GM12878 (cell line): Measurements from ENCODE around the gene GLI2. TPM values are rescaled to one million over a fixed set of nuclear protein-coding genes. Genes with fewer than 3 reads are reported as not detected.

ENCODE experiments used
- ATAC-seq: fragments of 200-7000 bp; cut with Tn5 transposase; 3 replicates; pipeline ENCODE4 v1.9.1; 2020; ENCODE audit warnings: mild to moderate bottlenecking, moderate library complexity
- BruUV-seq: library from RNA; stranded (reverse); fragments of 400-500 nt; replicated peaks from 2 replicates; lab custom pipeline; 2021; lab: Mats Ljungman, UMichigan
- CTCF ChIA-PET: fragments of 300-600 bp; sonication (Branson Sonifier 250); formaldehyde crosslinking; extraction: SDS; loops from one replicate; lab custom pipeline; 2021; ENCODE audit warnings: inconsistent platforms; lab: Yijun Ruan, JAX
- POLR2A ChIA-PET: fragments of 350-600 bp; formaldehyde crosslinking; extraction: SDS; loops from one replicate; lab custom pipeline; 2021; ENCODE audit warnings: inconsistent platforms; lab: Charles Lee
- RAD21 ChIA-PET: fragments of 300-600 bp; sonication (Branson Sonifier 250); formaldehyde crosslinking; loops from one replicate; lab custom pipeline; 2023; ENCODE audit warnings: antibody characterized with exemption; ENCODE audit not compliant: unreplicated experiment; lab: Charles Lee
- SMC1A ChIA-PET: fragments of 300-600 bp; sonication (Branson Sonifier 250); formaldehyde crosslinking; loops from one replicate; lab custom pipeline; 2023; ENCODE audit not compliant: unreplicated experiment, uncharacterized antibody; lab: Charles Lee
- DNase-seq: peaks from one replicate; pipeline ENCODE4 v3.0.0-alpha.2; 2011; ENCODE audit warnings: low read depth, low spot score
- FAIRE-seq: peaks from 3 replicates; lab custom pipeline; 2011; peaks lifted over from hg19 to GRCh38; lab: Jason Lieb, UNC
- H2AFZ ChIP-seq: 2 replicates; pipeline ENCODE4 v1.6.0; 2011; ENCODE audit warnings: low read depth, low read length, control low read depth; ENCODE audit not compliant: control insufficient read depth
- H3K27ac ChIP-seq: 2 replicates; pipeline ENCODE4 v1.5.1; 2011; ENCODE audit warnings: control low read depth; ENCODE audit not compliant: control insufficient read depth, insufficient read depth
- H3K27me3 ChIP-seq, 2 experiments: replicated peaks in 1 of 2; 2 replicates each; pipeline versions ENCODE4 v1.6.0 to v1.6.1; 2011; ENCODE audit warnings: low read length in 1 of 2; ENCODE audit not compliant: control insufficient read depth in 2 of 2, insufficient read depth in 2 of 2
- H3K36me3 ChIP-seq, 2 experiments: 2 replicates each; pipeline ENCODE4 v1.5.1; 2011; ENCODE audit warnings: low read length in 1 of 2; ENCODE audit not compliant: control insufficient read depth in 2 of 2, insufficient read depth in 2 of 2
- H3K4me1 ChIP-seq: 2 replicates; pipeline ENCODE4 v1.6.1; 2011; ENCODE audit warnings: mild to moderate bottlenecking, low read length, moderate library complexity, mixed read lengths; ENCODE audit not compliant: control insufficient read depth, insufficient read depth
- H3K4me2 ChIP-seq: 2 replicates; pipeline ENCODE4 v1.6.0; 2011; ENCODE audit warnings: control low read depth; ENCODE audit not compliant: control insufficient read depth, insufficient read depth
- H3K4me3 ChIP-seq: fragments of 200-600 bp; sonication (generic); 2 replicates; pipeline ENCODE4 v1.5.1; 2016
- H3K79me2 ChIP-seq: 2 replicates; pipeline ENCODE4 v1.6.0; 2011; ENCODE audit warnings: low read length; ENCODE audit not compliant: control insufficient read depth, insufficient read depth
- H3K9ac ChIP-seq: 2 replicates; pipeline ENCODE4 v1.8.0; 2011; ENCODE audit warnings: low read length, control low read depth, mixed read lengths; ENCODE audit not compliant: control insufficient read depth, insufficient read depth
- H3K9me3 ChIP-seq: replicated peaks from 3 replicates; pipeline ENCODE4 v1.5.1; 2011; ENCODE audit warnings: mild to moderate bottlenecking, low read length; ENCODE audit not compliant: control insufficient read depth, insufficient read depth
- H4K20me1 ChIP-seq: 2 replicates; pipeline ENCODE4 v1.6.0; 2011; ENCODE audit not compliant: control insufficient read depth, insufficient read depth
- BCL11A ChIP-seq: IDR thresholded peaks from 2 replicates; pipeline ENCODE4 v1.6.1; 2011; ENCODE audit warnings: low read depth, low read length
- CREB1 ChIP-seq: IDR thresholded peaks from 2 replicates; pipeline ENCODE4 v1.6.1; 2012; ENCODE audit warnings: low read depth, mild to moderate bottlenecking, inconsistent platforms
- FOS ChIP-seq: IDR thresholded peaks from 3 replicates; pipeline ENCODE4 v1.6.1; 2011; ENCODE audit warnings: borderline replicate concordance; ENCODE audit not compliant: insufficient read length; ENCODE audit errors: extremely low read depth
- FOXK2 ChIP-seq: fragments of 450-650 bp; IDR thresholded peaks from 2 replicates; pipeline ENCODE4 v1.6.1; 2017; ENCODE audit warnings: mild to moderate bottlenecking, moderate library complexity
- KAT2A ChIP-seq: conservative IDR thresholded peaks from 2 replicates; pipeline ENCODE4 v1.6.1; 2011; ENCODE audit warnings: low read depth, low read length; ENCODE audit not compliant: control insufficient read depth
- POU2F2 ChIP-seq: IDR thresholded peaks from 3 replicates; pipeline ENCODE4 v1.6.1; 2011; ENCODE audit warnings: low read depth, mild to moderate bottlenecking, low read length, borderline replicate concordance
- SREBF1 ChIP-seq: IDR thresholded peaks from 2 replicates; pipeline ENCODE4 v1.6.1; 2012; ENCODE audit warnings: mild to moderate bottlenecking, low read length
- WGBS: methylation state at CpG from one replicate; pipeline ENCODE4 v1.1.6; 2016; ENCODE audit warnings: low lambda C conversion rate; ENCODE audit not compliant: insufficient replicate concordance, insufficient coverage; ENCODE audit errors: missing lambda C conversion rate; 5-methylcytosine and 5-hydroxymethylcytosine counted together
- in situ Hi-C: fragments of 300-500 bp; cut with MboI; formaldehyde crosslinking; loops from 9 replicates; pipeline ENCODE4 v1.14.3; 2018; ENCODE audit warnings: mixed read lengths
- intact Hi-C: fragments of 100-400 bp; cut with micrococcal nuclease; formaldehyde crosslinking; loops from one replicate; pipeline ENCODE4 v1.14.2; 2022; ENCODE audit not compliant: unreplicated experiment
- polyA plus RNA-seq, 11 experiments: library from polyadenylated mRNA; depleted of rRNA in 4 of 11; unstranded in 6 of 11; stranded (reverse) in 5 of 11; fragments of >200 nt; fragmentation: Nextera tagmentation in 4 of 11; fragmentation: Illumina TruSeq in 1 of 11; extraction: Ambion mirVana in 4 of 11; extraction: Trizol in 1 of 11; gene quantifications; 1 replicate in 1 of 11; 2 replicates in 10 of 11; pipeline versions ENCODE4 v1.2.1 to v1.2.3, GENCODE V29; 2011 to 2016; ENCODE audit warnings: inconsistent platforms in 2 of 11, missing spikeins in 2 of 11, low read depth in 1 of 11
- total RNA-seq, 4 experiments: library from RNA; depleted of rRNA in 3 of 4; stranded (reverse); fragments of >200 nt in 3 of 4; fragmentation: Illumina TruSeq in 1 of 4; extraction: Trizol in 1 of 4; gene quantifications; 2 replicates each; pipeline versions ENCODE4 v1.2.1 to v1.2.3, GENCODE V29; 2013 to 2021
- TF ChIP-seq, protein P1 (sequence below): fragments of 450-650 bp; conservative IDR thresholded peaks from 2 replicates; pipeline ENCODE4 v1.6.1; 2017; ENCODE audit warnings: mild to moderate bottlenecking, moderate library complexity
- TF ChIP-seq, protein P2 (sequence below): fragments of 450-650 bp; IDR thresholded peaks from 2 replicates; pipeline ENCODE4 v1.6.1; 2016; ENCODE audit warnings: mild to moderate bottlenecking, moderate library complexity, borderline replicate concordance

The GLI2 gene
- total and polyA plus RNA-seq, 10 of the 15 experiments (the other 5 are each of a cell fraction or from before 2014, with no cell fraction given), result 0.01 TPM; not detected in 9

DNA sequence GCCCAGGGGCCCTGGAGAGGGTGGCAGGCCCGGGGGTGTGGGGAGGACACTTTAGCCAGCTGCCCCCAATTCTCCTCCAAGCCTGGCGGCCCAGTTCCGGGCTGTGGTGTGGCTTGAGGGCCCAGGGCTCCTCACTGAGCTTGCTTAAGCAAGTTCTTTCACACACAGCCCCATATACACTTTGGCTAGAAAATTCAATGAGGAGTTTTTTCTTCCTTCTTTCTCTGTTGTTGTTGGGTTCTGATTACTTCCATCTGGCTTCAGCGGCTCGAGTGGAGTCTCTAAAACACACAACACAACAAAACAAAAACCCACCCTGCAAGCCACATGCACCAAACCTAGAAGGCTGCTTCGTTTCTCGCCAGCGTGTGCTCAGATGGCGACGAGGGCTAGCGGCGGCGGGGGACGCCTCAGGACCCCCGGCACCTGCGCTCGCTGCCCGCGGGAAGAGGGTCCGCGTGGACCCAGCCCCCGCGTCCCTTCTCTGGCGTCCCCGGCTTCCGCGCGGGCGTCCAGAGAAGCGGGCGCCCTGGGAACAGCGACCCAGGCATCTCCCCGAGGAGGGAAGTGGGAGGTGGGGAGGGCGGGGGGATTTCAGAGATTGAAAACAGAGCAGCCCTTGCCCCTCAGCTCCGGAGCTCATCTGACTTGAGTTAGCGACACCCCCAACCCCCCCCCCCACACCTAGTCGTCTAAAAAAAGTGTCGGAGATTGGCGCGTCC lies 577 bp upstream of the GLI2 start:
- POLR2A ChIA-PET, result no interaction called here
- no peak overlapping the region for H3K4me3 ChIP-seq
- TF ChIP-seq POU2F2 (no peak), CREB1 (no peak), BCL11A (no peak), SREBF1 (no peak), FOS (no peak), FOXK2 (no peak), KAT2A (no peak)
- TF ChIP-seq, protein P1, sequence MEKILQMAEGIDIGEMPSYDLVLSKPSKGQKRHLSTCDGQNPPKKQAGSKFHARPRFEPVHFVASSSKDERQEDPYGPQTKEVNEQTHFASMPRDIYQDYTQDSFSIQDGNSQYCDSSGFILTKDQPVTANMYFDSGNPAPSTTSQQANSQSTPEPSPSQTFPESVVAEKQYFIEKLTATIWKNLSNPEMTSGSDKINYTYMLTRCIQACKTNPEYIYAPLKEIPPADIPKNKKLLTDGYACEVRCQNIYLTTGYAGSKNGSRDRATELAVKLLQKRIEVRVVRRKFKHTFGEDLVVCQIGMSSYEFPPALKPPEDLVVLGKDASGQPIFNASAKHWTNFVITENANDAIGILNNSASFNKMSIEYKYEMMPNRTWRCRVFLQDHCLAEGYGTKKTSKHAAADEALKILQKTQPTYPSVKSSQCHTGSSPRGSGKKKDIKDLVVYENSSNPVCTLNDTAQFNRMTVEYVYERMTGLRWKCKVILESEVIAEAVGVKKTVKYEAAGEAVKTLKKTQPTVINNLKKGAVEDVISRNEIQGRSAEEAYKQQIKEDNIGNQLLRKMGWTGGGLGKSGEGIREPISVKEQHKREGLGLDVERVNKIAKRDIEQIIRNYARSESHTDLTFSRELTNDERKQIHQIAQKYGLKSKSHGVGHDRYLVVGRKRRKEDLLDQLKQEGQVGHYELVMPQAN, result no peak
- TF ChIP-seq, protein P2, sequence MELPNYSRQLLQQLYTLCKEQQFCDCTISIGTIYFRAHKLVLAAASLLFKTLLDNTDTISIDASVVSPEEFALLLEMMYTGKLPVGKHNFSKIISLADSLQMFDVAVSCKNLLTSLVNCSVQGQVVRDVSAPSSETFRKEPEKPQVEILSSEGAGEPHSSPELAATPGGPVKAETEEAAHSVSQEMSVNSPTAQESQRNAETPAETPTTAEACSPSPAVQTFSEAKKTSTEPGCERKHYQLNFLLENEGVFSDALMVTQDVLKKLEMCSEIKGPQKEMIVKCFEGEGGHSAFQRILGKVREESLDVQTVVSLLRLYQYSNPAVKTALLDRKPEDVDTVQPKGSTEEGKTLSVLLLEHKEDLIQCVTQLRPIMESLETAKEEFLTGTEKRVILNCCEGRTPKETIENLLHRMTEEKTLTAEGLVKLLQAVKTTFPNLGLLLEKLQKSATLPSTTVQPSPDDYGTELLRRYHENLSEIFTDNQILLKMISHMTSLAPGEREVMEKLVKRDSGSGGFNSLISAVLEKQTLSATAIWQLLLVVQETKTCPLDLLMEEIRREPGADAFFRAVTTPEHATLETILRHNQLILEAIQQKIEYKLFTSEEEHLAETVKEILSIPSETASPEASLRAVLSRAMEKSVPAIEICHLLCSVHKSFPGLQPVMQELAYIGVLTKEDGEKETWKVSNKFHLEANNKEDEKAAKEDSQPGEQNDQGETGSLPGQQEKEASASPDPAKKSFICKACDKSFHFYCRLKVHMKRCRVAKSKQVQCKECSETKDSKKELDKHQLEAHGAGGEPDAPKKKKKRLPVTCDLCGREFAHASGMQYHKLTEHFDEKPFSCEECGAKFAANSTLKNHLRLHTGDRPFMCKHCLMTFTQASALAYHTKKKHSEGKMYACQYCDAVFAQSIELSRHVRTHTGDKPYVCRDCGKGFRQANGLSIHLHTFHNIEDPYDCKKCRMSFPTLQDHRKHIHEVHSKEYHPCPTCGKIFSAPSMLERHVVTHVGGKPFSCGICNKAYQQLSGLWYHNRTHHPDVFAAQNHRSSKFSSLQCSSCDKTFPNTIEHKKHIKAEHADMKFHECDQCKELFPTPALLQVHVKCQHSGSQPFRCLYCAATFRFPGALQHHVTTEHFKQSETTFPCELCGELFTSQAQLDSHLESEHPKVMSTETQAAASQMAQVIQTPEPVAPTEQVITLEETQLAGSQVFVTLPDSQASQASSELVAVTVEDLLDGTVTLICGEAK, result no peak
- WGBS, result 29% methylated on average over 31 of the region's 40 CpGs
- no peaks in the 10 kb centered on the region for H4K20me1 ChIP-seq
- H3K9ac ChIP-seq, result no peak overlapping the region
- intact Hi-C loops, result no loop called here
- H3K27ac ChIP-seq, result no peak overlapping the region
- FAIRE-seq (no peak), ATAC-seq (no peak), DNase-seq (no peak)
- in situ Hi-C loops, result no loop called here
- no TSS peak for BruUV-seq
- no peaks in the 10 kb centered on the region for H3K4me1 ChIP-seq
- H3K9me3 ChIP-seq, result no peaks in the 10 kb centered on the region
- H3K36me3 ChIP-seq, result no peaks in the 10 kb centered on the region
- CTCF ChIA-PET, result interaction anchor here (0.6 kb wide), 1 partner anchor 237 kb away, joined by 3 read pairs; no protein-coding TSS in a partner anchor
- SMC1A ChIA-PET, result interaction anchor here (0.6 kb wide), 1 partner anchor 11 kb away, joined by 3 read pairs; no protein-coding TSS in a partner anchor
- no peak overlapping the region for H2AFZ ChIP-seq
- RAD21 ChIA-PET, result no interaction called here
- H3K27me3 ChIP-seq, result peaks cover 18 to 22% of the 10 kb centered on the region in 2 experiments
- no peaks in the 10 kb centered on the region for H3K79me2 ChIP-seq
- no peak overlapping the region for H3K4me2 ChIP-seq
